D721Med (cell line): ENCODE measurements around the gene TGFBR1.
A peak's percentile ranks its signal among the peaks of the same experiment; 100 is the strongest.

Experiments used
- DNase-seq: peaks from one replicate; pipeline ENCODE4 v3.0.0; 2011; ENCODE audit warnings: low spot score; ENCODE audit not compliant: insufficient read length
- FAIRE-seq: peaks from 2 replicates; lab custom pipeline; 2011; peaks lifted over from hg19 to GRCh38; lab: Jason Lieb, UNC
- TF ChIP-seq, protein P1 (sequence below): IDR thresholded peaks from 2 replicates; pipeline ENCODE4 v1.5.1; 2012; ENCODE audit warnings: mild to moderate bottlenecking, control low read depth; ENCODE audit not compliant: insufficient read depth; ENCODE audit errors: missing control alignments

Gene TGFBR1

DNA sequence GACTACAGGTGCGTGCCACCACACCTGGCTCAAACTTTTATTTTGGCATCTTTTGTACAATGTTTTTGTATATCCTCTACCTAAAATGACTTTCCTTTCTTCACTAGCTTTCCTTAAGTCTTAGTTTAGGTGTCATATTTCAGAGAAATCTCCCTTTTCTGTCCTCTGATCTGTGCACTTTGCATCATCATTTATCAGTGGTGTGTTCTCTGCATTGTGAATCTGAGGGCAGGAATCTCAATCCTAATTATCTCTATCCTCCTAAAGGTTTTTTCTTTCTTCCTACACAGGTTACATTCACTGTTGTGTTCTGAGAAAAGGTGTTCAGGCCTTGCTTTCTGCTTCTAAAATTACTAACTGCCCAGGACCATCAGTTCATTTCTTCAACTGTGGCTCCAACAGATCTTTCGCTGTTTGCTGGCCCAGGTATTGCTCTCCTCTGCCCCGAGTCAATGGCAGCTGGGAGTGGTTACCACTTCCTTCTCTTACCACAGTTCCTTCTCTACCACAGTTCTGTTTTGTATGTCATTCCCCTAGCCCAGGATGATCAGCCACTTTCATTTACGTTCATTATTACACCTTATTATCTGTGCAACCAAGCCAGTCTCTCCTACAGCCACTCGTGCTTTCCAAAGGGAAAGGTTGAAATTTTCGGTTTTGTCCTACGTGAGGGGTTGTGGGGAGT is 14.0 kb downstream of the TGFBR1 start:
- TF ChIP-seq, protein P1, sequence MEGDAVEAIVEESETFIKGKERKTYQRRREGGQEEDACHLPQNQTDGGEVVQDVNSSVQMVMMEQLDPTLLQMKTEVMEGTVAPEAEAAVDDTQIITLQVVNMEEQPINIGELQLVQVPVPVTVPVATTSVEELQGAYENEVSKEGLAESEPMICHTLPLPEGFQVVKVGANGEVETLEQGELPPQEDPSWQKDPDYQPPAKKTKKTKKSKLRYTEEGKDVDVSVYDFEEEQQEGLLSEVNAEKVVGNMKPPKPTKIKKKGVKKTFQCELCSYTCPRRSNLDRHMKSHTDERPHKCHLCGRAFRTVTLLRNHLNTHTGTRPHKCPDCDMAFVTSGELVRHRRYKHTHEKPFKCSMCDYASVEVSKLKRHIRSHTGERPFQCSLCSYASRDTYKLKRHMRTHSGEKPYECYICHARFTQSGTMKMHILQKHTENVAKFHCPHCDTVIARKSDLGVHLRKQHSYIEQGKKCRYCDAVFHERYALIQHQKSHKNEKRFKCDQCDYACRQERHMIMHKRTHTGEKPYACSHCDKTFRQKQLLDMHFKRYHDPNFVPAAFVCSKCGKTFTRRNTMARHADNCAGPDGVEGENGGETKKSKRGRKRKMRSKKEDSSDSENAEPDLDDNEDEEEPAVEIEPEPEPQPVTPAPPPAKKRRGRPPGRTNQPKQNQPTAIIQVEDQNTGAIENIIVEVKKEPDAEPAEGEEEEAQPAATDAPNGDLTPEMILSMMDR, result no peak
- DNase-seq (no peak), FAIRE-seq (no peak)

DNA sequence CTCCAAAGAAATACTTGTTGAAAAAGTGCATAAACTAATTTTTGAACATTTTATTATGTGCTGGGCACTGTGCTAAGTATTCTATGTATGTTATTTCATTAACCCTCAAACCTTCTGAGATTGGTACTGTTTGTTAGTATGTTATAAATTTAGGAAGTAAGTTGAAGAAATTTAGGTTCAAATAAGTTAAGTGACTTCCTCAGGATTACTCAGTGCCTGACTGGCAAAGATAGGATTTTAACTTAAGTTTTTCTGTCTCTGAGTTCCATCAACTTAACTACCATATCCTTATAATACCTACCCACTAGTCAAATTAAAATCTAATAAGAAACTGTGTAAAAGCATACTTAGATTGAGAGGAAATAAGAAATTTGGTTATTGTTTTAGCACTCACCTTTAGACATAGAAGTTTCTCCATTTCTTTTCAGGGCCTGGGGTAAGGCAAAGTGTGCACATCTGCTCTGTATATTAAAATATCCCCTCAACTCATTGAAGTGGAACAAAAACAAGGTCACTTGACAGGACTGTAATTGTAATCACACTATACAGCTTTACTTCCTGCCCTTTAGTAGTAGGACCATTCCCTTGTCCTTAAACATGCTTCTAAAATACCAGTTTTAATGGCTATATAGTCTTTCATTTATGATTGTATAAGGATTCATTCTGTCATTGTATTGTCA is 15.2 kb downstream of the TGFBR1 start:
- TF ChIP-seq, protein P1, result no peak
- no peak for DNase-seq
- FAIRE-seq, result peak; percentile 55

DNA sequence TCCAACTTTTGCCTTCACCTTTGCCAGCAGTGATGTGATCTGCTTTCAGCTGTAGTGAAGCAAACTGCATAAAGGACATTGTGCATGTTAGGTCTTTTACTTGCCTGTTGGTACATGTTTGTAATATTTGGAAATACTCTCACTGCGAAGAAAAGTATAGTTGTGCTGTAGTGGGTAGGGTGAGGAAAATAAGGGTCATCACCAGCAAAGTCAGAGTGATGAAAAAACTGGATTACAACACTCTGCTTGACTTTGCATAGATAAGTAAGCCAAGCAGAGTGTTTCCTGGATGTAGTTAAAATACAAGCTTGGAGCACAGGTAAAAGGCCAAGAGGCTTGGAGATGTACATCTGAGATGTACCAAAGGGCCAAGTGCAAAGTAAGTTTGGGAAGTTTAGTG is 16.7 kb downstream of the TGFBR1 start:
- DNase-seq (no peak), FAIRE-seq (peak; percentile 64)
- TF ChIP-seq, protein P1, result no peak

DNA sequence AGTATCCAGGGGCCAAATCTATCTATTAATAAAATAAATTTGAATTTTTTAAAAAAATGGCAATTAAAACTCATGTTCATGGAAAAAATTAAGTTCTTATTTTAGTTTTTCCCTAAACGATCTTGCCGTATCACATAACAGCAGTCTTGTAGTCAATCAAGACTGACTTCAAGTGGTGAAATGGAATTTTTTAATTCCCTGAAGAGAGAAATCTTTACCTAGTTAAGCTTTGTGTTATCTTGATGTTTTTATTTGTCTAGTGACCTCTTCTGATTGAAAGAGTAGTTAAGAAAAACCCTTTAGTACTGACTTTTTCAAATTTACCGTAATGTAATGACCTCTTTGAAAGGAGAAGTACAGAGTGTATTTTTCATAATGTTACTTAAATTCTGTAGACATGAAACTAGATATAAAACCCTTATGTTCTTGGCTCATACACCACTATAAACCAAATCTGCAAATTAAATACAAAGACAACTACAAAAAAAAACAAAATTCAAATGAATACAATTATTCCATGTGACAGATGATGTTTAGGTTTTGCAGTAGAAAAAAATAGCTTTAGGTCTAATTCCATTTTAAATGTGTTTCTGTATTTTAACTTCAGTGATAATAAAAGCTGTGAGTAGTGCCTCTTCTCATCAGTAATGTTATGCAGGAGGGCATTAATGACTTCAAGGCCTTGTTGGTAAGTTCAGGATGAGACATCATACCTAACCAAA is 19.8 kb downstream of the TGFBR1 start:
- DNase-seq, result no peak
- peak; percentile 60 for FAIRE-seq
- TF ChIP-seq, protein P1, result no peak

DNA sequence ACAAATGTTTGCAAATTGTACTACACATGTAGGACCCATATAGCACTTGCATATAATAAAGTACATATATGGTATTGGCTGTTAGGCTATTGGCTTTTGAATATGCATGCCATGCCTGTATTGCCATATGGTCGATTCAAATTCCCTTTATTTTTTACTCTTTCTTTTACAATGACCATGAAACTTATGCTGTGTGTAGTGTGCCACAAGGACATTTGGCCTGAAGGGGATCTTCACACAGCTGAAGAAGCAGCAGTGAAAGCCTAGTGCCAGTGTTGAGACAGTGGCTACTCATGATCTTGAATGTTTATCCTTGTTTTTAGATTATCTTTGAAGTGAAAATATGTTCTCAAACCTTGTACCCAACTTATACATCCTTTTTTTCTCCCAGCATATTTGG is 20.5 kb downstream of the TGFBR1 start:
- DNase-seq (no peak), FAIRE-seq (peak; percentile 68)
- TF ChIP-seq, protein P1, result no peak

DNA sequence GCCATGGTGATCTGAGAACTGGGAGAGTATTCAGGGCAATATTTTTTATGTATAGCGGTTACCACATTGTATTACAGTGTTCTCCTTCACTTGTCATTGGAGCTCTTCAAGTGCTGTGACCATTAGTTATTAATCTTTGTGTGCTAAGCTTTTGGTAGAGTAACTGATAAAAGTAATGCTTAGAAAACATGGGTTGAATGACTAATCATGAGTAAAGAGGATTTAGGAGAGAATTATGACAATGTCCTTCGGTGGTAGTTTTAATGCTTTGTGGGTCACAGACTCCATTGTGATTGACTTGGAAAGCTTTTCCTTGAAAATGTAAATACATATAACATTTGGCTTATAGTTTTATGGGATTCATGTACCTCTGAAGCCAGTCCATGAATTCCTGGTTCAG is 21.4 kb downstream of the TGFBR1 start:
- TF ChIP-seq, protein P1, result no peak
- DNase-seq (no peak), FAIRE-seq (peak; percentile 85)
